ENCODE data around the gene PRKAR1B.
A peak's percentile ranks its signal among the peaks of the same experiment; 100 is the strongest.
"Not testable (repeated sequence)": the region's sequence is repeated elsewhere in the genome, so short reads cannot be mapped to it uniquely, and the experiment has no call there.

PRKAR1B gene

GRCh38 chr7:644381-645305, 82.4 kb downstream of the PRKAR1B start:
- no peak for DNase-seq (ENCODE audit: low read depth in 2 of 2)

DNA sequence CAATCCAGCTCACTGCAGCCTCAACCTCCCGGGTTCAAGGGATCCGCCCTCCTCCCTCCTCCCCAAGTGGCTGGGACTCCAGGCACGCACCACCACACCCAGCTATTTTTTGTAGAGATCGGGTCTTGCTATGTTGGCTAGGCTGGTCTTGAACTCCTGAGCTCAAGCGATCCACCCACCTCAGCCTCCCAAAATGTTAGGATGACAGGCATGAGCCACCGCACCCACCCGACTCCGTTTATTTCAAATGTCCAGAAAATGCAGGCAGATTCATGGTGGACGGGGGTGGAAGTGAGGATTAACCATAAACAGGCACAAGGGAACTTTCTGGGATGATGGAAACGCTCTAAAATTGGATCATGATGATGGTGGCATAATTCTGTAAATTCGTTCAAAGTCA, 85.1 kb downstream of the PRKAR1B start:
- DNase-seq (ENCODE audit: low read depth in 2 of 2): no peak

DNA sequence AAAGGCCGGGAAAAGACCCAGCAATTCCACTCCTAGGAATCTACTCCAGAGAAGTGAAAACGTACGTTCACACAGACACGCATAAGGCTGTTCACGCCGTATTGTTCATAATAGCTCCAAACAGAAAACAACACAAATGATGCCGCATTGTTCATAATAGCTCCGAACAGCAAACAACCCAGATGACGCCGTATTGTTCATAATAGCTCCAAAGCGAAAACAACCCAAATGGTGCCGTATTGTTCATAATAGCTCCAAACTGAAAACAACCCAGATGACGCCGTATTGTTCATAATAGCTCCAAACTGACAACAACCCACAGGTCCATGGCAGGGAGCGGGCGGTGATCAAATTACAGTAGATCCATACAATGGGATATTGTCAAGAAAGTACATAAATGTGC, 85.8 kb downstream of the PRKAR1B start:
- DNase-seq (ENCODE audit: low read depth in 2 of 2): no peak

GRCh38 chr7:638256-639011, 88.6 kb downstream of the PRKAR1B start:
- no peak for DNase-seq (ENCODE audit: low read depth in 2 of 2)

GRCh38 chr7:637826-638225, 89.3 kb downstream of the PRKAR1B start:
- DNase-seq (ENCODE audit: low read depth in 2 of 2): no peak

GRCh38 chr7:636396-636795, 90.7 kb downstream of the PRKAR1B start:
- peak in 1 of 2 donors; percentile 34 for DNase-seq (ENCODE audit: low read depth in 2 of 2)

GRCh38 chr7:635687-636382, 91.2 kb downstream of the PRKAR1B start:
- DNase-seq (ENCODE audit: low read depth in 2 of 2): not testable (repeated sequence)

- DNase-seq (ENCODE audit: low read depth in 2 of 2): no peak
Observed at GRCh38 chr7:635227-635626, 91.9 kb downstream of the PRKAR1B start.

- DNase-seq (ENCODE audit: low read depth in 2 of 2): no peak
Observed at GRCh38 chr7:633381-634018, 93.6 kb downstream of the PRKAR1B start.

DNA sequence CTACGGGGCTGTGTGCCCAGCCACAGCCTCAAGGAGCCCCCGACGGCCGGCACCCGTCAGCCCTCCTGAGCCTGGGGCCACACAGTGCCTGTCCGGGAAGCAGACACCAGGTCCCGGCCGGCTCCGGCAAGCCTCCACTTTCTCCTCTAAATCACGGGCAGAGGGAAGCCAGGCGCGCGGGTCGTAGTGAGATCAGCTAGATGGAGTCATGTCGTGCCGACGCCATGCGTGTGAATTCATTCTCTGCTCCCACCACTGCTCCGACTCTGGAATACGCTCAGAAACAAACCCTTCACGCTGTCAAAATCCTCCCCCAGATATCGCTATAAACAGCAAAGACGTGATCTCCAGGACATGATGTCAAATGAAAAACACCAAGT, 94.3 kb downstream of the PRKAR1B start:
- DNase-seq (ENCODE audit: low read depth in 2 of 2): no peak

- DNase-seq (ENCODE audit: low read depth in 2 of 2): no peak
Observed at GRCh38 chr7:631964-632830, 94.9 kb downstream of the PRKAR1B start.

DNA sequence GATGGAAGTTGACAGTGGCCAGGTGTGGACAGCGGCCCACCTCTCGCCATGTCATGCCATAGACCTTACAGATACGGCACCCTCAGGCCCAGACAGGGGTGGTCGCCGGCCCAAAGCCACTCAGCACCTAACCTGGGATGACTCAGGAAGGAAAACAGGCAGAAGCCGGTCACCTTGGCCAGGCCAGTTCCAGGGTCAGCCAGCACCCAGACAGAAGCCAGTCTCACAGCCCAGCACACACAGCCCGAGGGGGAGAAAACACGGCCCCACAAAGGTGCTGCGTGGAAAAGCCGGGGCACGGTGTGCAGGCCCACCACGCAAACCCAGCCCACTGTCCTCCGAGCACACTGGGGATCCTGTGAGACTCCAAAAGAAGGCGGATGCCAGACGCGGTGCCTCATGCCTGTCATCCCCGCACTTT, 95.8 kb downstream of the PRKAR1B start:
- no peak for DNase-seq (ENCODE audit: low read depth in 2 of 2)

GRCh38 chr7:630539-630938, 96.5 kb downstream of the PRKAR1B start:
- no peak for DNase-seq (ENCODE audit: low read depth in 2 of 2)

DNA sequence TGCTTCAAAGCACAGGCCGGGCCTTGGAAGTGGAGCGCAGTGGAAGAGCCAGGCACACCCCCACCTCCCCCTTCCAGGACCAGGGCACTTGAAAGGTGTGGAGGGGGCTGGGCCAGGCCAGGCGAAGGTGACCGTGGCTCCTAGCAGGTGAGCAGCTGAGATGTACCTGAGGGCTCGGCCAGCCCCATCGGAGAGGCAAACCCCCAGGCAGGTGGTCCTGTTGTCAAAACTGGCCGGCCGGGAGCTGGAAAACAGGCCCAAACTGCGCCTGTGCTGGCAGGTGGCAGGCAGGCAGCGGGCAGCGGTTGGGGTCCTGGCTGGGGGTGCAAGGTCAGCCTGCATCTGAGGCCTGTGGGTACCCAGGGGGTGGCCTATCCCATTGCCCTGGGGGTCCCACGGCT, 97.0 kb downstream of the PRKAR1B start:
- DNase-seq (ENCODE audit: low read depth in 2 of 2): no peak

DNA sequence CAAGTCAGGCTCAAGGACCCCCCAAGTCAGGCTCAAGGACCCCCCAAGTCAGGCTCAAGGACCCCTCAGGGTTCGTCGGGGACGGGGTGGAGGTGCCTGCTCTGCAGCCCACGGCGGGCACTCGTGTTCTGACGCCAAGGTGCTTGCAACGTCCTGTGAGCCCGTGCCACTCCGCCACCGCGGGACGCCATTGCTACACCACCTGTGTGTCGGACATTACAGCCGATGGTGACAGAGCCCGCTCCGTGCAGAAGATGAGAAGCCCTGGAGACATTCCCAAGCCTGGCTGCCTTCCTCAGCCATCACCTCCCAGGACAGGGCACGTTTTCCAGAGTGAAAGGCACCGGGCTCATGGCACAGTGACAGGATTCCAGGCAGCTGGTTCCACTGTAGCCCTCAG, 98.3 kb downstream of the PRKAR1B start:
- no peak for DNase-seq (ENCODE audit: low read depth in 2 of 2)

DNA sequence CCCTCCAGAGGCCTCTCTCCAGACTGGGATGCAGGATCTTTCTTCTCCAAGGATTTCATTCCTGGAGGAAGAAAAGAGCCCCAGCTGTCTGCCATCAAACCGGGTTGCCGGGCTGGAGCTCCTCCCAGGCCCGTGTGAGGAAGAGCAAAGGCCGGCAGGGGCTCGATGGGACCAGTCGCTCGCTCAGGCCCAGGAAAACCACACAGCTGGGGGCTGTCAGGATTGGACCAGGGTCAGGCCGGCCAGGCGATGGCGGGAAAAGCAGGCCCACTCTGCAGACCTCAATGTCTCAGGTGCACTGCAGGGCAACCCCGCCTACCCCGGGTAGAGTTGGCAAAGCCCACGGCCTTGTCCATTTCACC, 98.7 kb downstream of the PRKAR1B start:
- no peak for DNase-seq (ENCODE audit: low read depth in 2 of 2)

- DNase-seq (ENCODE audit: low read depth in 2 of 2): no peak
Observed at GRCh38 chr7:627661-628401, 99.2 kb downstream of the PRKAR1B start.

GRCh38 chr7:625376-625971, 101.6 kb downstream of the PRKAR1B start:
- DNase-seq (ENCODE audit: low read depth in 2 of 2): no peak

DNA sequence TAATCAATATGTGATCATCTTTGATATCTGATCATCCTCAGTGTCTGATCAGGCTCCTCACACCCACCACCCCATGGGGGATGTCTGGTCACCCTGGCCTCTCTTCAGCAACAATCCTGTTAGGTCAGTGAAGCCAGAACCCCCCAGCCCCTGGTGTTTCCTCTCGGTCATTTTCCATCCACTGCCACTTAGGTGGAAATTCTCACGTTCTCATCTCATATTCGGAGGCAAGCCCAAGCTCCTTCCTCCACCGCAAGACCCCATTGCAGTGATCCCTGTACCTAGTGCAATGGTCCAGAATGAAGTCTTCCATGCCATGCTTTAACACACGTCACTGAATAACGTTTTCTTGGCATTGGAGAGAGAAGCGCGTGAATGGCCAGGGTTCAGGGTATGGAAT, 103.6 kb downstream of the PRKAR1B start:
- DNase-seq (ENCODE audit: low read depth in 2 of 2): no peak

Data from stimulated activated CD4-positive, alpha-beta T cell treated with anti-CD3 and anti-CD28 coated beads, Interleukin-1b, Interleukin-23, amount 100 ng/mL, for 4 hours (primary cell).